NCI-H2029 treated with DMSO at 0.1 percent for 48 hours (cell line): ENCODE data around the gene CRELD1.
A peak's percentile ranks its signal among the peaks of the same experiment; 100 is the strongest.
"Not testable (repeated sequence)": the region's sequence is repeated elsewhere in the genome, so short reads cannot be mapped to it uniquely, and the experiment has no call there.

Source experiments
- DNase-seq: peaks from one replicate; lab custom pipeline; 2025; lab: John Stamatoyannopoulos, UW

Gene CRELD1

DNA sequence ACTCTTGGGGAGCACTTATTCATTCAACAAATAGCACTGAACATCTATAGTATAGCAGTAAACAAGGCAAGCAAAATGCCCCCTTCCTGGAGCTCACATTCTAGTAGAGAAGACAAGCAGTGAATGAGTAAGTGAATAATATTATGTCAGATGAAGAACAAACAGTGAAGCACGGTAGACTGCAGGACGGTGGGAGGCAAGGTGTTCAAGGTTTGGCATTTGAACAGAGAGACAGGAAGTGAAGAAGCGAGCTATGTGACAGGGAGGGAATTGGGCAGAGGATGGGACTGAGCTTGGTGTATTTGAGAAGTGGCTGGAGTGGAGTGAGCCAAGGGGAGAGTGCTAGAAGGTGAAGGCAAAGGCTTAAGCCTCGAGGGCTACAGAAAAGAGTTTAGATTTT lies 1.4 kb downstream of the CRELD1 start:
- DNase-seq: no peak

DNA sequence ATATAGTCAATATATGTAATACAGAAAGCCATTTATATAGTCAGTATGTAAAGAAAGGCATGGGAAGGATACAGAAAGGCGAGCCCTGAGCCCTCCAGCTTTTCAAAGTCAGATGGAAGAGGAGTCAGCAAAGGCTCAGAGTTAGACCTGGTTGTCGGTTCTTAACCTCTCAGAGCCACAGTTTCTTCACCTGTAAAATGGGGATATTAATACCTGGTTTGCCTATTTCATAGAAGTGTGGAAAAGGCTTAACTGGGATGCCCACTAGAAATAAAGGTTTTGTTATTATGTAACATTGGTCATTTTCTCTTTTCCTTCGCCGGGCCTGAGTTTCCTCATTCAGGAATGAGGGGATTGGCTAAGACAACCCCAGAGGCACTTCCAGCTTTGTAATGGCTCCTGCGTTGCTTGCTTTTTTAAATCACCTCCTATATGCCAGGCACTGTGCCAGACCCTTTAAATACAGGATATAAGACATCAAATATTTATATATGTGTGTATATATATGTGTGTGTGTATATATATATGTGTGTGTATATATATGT lies 2.4 kb downstream of the CRELD1 start:
- no peak for DNase-seq

DNA sequence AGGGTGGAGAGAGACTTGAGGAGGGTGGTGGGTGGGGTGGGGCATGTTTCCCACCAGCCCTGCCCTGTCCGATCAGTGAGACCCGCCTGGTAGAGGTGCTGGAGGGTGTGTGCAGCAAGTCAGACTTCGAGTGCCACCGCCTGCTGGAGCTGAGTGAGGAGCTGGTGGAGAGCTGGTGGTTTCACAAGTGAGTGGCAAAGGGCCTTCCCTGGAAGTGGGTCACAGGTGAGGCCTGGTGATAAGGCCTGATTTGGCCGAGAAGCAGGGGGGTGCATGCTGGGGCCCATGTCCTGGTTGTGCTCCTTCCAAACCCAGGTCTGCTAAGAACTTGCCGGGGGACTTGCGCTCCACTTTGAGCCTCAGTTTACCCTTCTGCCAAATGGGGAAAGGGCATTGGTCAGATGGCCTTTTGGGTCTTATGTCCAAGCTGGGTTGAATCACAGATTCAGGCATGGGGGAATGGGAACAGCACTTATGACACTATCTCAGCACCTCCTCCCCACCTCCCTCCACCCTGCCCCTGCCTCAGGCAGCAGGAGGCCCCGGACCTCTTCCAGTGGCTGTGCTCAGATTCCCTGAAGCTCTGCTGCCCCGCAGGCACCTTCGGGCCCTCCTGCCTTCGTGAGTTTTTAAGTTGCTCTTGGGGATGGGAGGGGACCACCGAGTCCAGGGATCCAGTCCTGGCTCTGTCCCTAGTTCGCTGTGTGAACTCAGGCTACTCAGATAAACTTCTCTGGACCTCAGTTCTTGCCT lies 4.0 kb downstream of the CRELD1 start:
- DNase-seq: no peak

DNA sequence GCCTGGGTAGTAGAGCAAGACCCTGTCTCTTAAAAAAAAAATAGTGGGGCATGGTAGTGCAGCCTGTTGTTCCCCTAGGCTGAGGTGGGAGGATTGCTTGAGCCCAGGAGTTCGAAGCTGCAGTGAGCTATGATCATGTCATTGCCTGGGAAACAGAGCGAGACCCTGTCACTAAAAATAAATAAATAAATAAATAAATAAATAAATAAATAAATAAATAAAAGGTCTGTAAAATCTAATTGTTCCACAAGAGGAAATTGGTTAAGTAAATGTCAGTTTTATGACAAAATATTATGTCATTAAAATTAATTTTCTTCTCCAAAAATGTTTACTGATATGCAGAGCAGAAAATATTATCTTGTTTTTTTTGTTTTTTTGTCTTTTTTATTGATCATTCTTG lies 5.3 kb downstream of the CRELD1 start:
- DNase-seq: no peak

DNA sequence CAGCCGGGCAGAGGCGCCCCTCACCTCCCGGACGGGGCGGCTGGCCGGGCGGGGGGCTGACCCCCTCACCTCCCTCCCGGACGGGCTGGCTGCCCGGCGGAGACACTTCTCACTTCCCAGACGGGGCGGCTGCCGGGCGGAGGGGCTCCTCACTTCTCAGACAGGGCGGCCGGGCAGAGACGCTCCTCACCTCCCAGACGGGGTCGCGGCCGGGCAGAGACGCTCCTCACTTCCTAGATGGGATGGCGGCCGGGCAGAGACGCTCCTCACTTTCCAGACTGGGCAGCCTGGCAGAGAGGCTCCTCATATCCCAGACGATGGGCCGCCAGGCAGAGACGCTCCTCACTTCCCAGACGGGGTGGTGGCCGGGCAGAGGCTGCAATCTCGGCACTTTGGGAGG lies 6.3 kb downstream of the CRELD1 start:
- not testable (repeated sequence) for DNase-seq

DNA sequence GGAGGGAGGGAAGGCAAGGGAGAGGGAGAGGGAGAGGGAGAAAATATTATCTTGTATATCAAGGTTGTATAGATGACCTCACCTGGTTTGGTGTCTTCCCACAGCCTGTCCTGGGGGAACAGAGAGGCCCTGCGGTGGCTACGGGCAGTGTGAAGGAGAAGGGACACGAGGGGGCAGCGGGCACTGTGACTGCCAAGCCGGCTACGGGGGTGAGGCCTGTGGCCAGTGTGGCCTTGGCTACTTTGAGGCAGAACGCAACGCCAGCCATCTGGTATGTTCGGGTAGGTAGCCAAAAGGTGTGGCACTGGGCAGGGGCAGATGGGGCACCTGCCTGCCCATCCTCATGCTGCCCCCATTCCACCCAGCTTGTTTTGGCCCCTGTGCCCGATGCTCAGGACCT lies 7.1 kb downstream of the CRELD1 start:
- no peak for DNase-seq

DNA sequence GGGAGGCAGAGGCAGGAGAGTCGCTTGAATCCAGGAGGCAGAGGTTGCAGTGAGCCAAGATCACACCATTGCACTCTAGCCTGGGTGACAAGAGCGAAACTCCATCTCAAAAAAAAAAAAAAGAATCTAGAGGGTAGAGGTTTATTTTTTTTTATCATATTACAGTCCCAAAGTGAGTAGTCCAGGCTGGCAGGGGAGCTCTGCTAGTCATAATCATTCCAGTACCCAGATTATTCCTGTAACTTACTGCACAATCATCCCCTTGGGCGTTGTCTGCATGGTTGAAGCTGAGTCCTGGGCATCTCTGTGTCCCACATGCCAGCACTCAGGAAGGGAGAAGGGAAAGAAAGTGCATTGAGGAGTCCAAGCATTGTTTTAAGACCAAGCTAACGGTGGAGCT lies 8.5 kb downstream of the CRELD1 start:
- DNase-seq: no peak

DNA sequence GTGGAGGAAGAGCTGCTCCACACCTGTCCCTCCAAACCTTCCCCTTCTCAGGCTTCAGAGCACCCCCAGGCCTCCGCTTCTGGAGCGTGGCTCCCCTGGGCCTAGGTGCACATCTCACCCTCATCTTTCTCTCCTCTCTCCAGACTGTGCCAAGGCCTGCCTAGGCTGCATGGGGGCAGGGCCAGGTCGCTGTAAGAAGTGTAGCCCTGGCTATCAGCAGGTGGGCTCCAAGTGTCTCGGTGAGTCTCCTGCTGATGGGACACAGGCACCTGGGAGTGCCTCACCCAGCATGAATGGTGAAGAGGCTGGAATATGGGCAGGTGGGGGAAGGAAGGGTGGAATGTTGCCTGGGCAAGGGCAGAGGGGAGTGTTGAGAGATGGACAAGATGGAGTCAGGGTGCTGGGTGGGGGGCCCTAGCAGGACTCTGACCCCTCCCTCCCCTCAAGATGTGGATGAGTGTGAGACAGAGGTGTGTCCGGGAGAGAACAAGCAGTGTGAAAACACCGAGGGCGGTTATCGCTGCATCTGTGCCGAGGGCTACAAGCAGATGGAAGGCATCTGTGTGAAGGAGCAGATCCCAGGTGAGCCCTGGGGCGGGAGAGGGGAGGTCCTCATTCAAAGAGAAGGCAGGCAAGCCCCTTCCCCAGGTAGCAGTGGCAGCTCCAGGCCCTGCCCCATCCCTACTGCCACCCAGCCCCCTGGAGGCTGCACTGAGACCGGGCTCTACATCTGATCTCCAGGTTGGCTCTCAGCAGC lies 9.5 kb downstream of the CRELD1 start:
- no peak for DNase-seq

DNA sequence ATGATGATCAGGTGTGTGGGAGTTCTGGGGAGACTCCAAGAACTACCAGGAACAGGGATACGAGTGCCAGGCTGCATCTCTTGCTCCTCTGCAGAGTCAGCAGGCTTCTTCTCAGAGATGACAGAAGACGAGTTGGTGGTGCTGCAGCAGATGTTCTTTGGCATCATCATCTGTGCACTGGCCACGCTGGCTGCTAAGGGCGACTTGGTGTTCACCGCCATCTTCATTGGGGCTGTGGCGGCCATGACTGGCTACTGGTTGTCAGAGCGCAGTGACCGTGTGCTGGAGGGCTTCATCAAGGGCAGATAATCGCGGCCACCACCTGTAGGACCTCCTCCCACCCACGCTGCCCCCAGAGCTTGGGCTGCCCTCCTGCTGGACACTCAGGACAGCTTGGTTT lies 10.6 kb downstream of the CRELD1 start:
- no peak for DNase-seq

DNA sequence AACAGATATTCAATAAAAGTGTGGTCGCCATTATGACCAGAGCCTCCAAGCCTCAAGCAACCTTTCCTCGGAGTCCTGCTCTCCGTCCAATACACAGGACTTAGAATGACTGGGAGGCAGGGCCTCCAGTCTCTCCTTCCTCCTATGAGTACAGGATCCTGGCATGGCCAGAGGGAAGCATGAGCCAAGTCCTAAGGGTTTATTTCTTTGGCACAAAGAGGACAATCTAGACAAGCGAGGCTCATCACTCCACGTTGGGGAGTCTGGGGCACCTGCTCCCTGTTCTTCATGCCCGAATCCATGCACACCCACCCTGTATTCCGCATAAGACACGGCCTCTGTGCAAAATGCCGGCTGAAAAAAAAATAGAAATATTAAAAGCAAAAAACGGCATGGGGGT lies 11.7 kb downstream of the CRELD1 start:
- no peak for DNase-seq

DNA sequence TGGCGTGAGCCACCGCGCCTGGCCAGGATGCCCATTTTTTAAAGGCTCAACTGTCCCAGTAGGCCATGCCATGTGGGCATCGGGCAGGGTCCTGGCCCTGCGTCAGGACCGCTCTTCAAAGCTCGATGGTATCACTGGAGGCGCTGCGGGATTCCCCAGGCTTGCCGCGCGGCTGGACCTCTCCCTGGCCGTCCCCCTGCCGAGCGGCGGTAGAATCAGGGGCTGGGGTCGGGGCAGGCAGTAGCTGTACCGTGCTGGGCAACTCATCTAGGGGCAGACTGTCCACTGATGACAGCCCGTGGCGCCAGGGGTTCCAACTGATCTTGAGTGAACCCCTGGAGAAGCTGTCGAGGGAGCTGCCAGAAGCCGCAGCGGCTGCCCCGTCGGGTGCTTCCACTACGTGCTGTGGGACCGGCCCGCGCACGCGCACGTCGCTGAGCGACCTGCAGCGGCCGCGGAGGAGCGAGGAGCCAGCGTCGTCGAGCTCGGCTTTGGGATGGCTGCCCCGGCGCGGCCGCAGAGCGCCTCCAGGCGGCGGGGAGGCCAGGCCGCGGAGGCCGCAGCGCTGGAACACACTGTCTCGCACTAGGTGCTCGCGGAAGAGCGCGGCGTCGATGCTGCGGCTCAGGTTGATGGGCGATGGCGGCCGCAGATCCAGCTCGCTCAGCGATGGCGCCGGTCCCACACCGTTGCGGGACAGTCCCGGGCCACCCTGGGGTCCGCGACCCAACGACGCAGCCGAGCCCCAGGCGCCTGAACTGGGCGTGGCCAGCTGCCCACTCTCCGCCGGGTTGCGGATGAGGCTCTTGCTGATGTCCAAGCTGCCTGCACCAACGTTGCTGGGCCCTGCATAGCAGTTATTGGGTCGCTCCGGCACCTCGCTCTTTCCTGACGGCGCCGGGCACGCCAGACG lies 12.7 kb downstream of the CRELD1 start:
- DNase-seq: peak; percentile 66

DNA sequence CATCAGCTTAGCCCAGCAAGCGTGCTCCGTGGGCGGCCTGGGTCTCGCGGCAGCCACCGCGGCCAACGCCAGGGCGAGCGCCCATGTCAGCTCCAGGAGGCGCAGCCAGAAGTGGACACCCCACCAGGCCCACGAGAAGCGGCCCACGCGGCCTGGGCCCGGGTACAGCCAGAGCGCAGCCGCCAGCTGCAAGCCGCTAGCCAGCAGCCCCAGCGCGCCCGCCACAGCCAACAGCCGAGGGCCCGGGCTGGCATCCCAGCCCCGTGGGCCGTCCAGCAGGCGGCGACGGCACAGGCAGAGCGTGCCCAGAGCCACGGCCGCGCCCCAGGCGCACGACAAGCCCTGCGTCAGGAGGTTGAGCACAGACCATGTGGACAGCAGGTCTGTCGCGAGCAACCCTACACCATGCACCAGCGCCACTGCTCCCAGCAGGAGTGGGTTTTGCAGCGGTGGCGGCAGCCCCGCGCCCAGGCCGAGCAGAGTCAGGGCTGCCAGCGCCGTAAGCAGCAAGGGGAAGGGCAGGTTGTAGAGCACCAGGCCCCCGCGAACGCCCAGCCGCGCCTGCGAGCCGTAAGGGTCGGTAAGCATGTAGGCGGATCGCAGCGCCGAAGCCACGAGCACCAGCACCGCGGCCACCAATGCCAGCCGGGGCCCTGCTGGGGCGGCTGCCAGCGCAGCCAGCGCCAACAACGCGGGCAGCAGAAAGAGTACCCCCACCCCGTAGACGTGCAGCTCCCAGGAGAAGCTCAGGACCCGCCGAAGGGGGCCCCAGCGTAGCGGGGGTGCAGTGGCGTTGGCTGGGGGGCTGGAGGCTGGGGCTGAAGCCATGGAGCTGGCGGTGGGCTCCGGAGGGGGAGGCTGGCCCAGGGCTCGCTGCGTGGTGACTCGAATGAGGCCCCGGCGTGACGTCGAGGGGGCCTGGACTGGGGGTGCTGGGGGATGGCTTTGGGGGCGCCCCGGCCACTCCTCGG lies 13.7 kb downstream of the CRELD1 start:
- DNase-seq: peak; percentile 41

DNA sequence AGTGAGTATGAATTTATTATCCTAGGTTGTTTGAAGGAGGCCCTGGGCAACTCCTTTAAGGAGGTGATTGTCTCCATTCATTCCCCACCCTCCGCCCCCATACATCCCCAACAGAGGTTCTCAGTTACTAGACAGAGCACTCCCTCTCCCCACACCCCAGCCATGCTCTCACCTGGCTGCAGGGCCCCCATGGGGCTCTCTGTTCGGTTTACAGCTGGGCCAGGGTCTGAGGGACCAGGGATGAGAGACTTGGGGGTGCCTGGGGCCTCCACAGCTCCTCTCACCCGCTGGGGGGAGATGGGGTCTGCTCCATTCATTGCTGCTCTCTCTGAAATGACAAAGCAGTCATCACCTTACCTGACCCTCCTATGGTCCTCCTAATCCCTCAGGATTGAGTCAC lies 15.0 kb downstream of the CRELD1 start:
- DNase-seq: no peak

DNA sequence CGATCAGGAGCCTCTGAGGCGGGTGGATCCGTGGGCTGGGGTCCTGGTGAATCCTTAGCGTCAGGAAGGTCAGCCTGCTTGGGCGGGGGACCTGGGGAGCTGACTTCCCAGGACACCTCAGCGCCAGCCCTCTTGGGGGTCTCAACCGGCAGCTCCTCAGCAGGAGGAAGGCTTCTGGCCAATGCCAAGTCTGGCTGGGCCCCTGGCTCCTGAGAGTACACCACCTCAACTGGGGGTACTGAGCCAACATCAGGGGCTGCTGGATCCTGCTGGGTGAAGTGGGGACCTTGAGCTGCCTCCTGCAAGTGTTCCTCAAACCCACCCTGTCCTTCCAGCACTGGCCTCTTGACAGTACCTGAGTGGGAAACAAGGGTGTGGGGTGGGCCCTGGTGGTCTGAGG lies 15.5 kb downstream of the CRELD1 start:
- DNase-seq: no peak

DNA sequence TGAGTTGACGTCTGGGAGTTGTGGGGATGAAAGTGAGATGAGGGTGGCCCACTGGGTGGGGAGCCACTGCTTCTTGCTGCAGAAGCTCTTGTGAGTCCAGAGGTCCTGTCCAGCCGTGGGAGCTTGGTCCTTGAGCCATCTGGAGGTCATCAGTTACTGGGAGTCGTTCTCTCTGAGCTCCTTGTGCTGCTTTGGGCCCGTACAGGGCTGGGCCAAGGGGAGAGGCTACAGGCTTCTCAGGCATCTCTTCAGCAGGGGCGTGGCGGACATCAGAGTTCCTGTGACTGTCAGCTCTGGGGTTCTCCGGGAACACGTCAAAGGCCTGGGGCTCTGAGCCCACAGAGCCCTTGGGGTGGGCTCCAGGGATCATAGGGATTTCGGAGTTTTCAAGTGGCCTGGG lies 16.0 kb downstream of the CRELD1 start:
- no peak for DNase-seq

DNA sequence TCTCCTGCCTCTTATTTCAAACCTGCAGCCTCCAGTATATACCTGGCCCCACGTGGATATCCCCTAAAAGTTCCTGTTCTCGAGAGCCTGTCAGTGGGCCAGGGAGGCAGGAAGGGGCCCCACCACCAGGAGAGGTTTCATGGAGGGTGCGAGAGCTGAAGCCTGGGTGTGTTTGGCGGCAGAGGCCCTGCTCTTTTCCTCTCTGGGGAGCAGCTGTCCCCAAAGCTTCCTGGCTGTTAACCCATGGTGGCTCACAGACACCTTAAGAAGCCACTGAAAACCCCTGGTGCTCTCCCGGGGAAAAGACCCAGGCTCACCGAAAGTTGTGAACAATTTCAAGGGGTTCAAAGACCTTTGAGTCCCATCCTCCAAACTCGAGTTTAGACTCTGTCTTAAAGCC lies 17.5 kb downstream of the CRELD1 start:
- DNase-seq: no peak

DNA sequence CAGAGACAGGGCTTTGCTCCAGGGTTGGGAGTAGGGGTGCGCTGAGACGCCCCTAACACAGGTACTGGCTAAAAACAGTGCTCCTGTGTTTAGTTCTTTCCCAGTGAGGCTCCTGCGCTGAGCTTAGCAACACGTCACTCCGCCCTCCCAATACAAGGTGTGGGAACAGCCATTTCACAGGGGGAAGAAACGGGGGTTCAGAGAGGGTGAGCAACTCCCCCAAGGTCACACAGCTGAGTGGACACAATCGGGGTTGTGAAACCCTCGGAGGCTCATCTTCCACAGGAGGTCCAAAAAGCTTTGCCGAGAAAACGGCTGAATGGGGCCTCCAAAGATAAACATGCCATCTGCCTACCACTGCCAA lies 17.9 kb downstream of the CRELD1 start:
- no peak for DNase-seq

DNA sequence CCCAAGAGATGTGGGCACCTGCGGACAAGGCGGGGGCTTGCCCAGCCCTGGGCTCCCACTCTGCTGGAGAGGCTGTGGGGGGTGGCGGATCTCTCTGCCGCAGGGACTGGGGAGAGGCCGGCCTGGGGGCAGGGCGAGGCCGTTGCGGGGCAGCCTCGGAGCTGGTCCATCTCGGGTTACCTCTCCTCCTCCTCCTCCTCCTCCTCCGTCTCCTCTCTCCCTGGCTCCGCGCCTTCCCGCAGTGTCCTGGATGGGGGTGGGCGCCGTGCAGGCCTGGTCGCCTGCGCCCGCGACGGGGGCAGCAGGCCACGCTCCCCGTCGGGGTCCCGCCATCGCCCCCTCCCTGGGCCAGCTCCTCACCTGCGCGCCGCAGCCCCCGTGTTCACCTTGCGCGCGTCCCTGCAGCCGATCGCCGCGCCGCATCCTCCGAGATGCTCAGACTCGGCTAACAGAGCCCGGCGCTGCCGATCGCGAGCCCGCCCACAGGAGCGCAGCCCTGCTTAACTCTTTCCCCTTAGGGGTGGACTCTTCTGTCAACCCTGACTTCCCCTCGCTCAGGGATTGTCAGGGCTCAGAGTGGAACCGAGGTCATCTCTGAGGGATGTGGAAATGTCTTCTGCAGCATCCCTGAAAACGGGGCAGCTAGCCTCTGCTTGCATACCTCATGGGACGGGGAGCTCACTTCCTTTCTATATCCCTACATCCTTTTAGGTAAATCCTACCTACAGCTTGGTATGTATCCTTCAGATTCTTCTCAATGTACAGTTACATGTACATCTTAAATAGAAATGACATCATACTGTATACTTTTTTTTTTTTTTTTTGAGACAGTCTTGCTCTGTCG lies 18.6 kb downstream of the CRELD1 start, which contains the start of gene PRRT3:
Gene PRRT3, minus strand, starts transcription at position 447 of the 844 bp plus-strand sequence. CDS start 2,293 bp downstream, outside the sequence.
- DNase-seq: no peak

DNA sequence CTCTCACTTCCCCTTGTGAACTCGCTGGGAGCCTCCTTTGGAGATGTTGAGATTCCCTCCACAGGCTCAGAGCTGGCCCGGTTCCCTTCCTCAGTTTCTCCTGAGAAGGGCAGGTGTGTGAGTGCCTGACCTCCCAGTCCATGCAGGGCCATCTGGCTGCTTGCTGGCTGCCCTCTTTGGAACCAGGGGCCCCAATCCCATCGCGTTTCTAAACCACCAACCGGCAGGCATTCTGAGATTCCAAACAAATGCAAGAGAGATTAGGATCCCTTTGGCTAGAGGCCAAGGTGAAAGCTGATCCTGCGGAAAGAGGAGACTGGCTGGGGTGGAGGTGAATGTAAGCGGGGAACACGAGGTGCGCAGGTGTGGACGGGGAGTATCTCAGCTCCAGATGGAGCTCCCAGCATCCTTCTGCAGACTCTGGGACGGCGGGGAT lies 21.5 kb downstream of the CRELD1 start:
- peak; percentile 49 for DNase-seq
